IMR-90 (cell line): ENCODE data around the gene PPARGC1A. TPM values are rescaled to one million over a fixed set of nuclear protein-coding genes. Genes with fewer than 3 reads are reported as not detected.

ENCODE experiments used
- ATAC-seq: fragments of 200-7000 bp; cut with Tn5 transposase; 2 replicates; pipeline ENCODE4 v1.9.1; 2020; ENCODE audit warnings: low read depth, mild to moderate bottlenecking, moderate library complexity
- BruUV-seq: library from RNA; stranded (reverse); fragments of 400-500 nt; replicated peaks from 2 replicates; lab custom pipeline; 2021; lab: Mats Ljungman, UMichigan
- CTCF ChIA-PET: fragments of 300-600 bp; formaldehyde crosslinking; extraction: SDS; loops from one replicate; lab custom pipeline; 2021; ENCODE audit warnings: antibody characterized with exemption; lab: Yijun Ruan, JAX
- POLR2A ChIA-PET: fragments of 300-600 bp; sonication (Branson Sonifier 250); formaldehyde crosslinking; loops from one replicate; lab custom pipeline; 2022; ENCODE audit warnings: antibody characterized with exemption; ENCODE audit not compliant: unreplicated experiment; lab: Charles Lee
- DNase-seq: peaks from one replicate; pipeline ENCODE4 v3.0.0; 2013
- H2AFZ ChIP-seq: replicated peaks from 2 replicates; pipeline ENCODE3; 2013; ENCODE audit warnings: low read length, mild to moderate bottlenecking; ENCODE audit not compliant: poor library complexity
- H2AK5ac ChIP-seq: 2 replicates; pipeline ENCODE4 v1.6.1; 2013; ENCODE audit warnings: low read depth, low read length, inconsistent platforms
- H2AK9ac ChIP-seq: replicated peaks from 2 replicates; pipeline ENCODE3; 2013; ENCODE audit warnings: mild to moderate bottlenecking, low read depth, low read length, moderate library complexity; ENCODE audit not compliant: poor library complexity
- H2BK120ac ChIP-seq: 2 replicates; pipeline ENCODE4 v1.6.1; 2013; ENCODE audit warnings: low read depth, low read length, inconsistent platforms
- H2BK15ac ChIP-seq: 3 replicates; pipeline ENCODE4 v1.6.1; 2013; ENCODE audit warnings: low read depth, low read length, inconsistent platforms
- H2BK20ac ChIP-seq: 2 replicates; pipeline ENCODE4 v1.6.1; 2013; ENCODE audit warnings: low read depth, mild to moderate bottlenecking, inconsistent platforms, low read length, moderate library complexity
- H2BK5ac ChIP-seq: 2 replicates; pipeline ENCODE4 v1.6.1; 2013; ENCODE audit warnings: mild to moderate bottlenecking, low read depth, low read length, inconsistent platforms; ENCODE audit not compliant: poor library complexity, severe bottlenecking
- H3K14ac ChIP-seq: replicated peaks from 2 replicates; pipeline ENCODE4 v1.6.1; 2013; ENCODE audit warnings: low read depth, low read length, inconsistent platforms
- H3K18ac ChIP-seq: 2 replicates; pipeline ENCODE4 v1.6.1; 2013; ENCODE audit warnings: low read depth, low read length, control low read depth
- H3K23ac ChIP-seq: 2 replicates; pipeline ENCODE4 v1.6.1; 2013; ENCODE audit warnings: low read depth, low read length, inconsistent platforms
- H3K27ac ChIP-seq: 2 replicates; pipeline ENCODE4 v1.5.1; 2013; ENCODE audit warnings: mild to moderate bottlenecking, control low read depth, low read length; ENCODE audit not compliant: insufficient read depth
- H3K27me3 ChIP-seq: 2 replicates; pipeline ENCODE4 v1.6.1; 2013; ENCODE audit warnings: low read length; ENCODE audit not compliant: control insufficient read depth, insufficient read depth
- H3K36me3 ChIP-seq: 2 replicates; pipeline ENCODE4 v1.6.1; 2013; ENCODE audit warnings: low read length, mixed read lengths; ENCODE audit not compliant: control insufficient read depth, insufficient read depth
- H3K4ac ChIP-seq: 2 replicates; pipeline ENCODE4 v1.6.1; 2013; ENCODE audit warnings: low read depth, low read length, inconsistent platforms
- H3K4me1 ChIP-seq: 2 replicates; pipeline ENCODE4 v1.6.1; 2013; ENCODE audit warnings: low read length, mixed read lengths; ENCODE audit not compliant: control insufficient read depth, insufficient read depth
- H3K4me2 ChIP-seq: 2 replicates; pipeline ENCODE4 v1.6.1; 2013; ENCODE audit warnings: low read depth, mild to moderate bottlenecking, control low read depth, low read length, moderate library complexity
- H3K4me3 ChIP-seq: 2 replicates; pipeline ENCODE4 v1.5.1; 2013; ENCODE audit warnings: low read depth, mild to moderate bottlenecking, control low read depth, low read length, moderate library complexity; ENCODE audit not compliant: insufficient read depth
- H3K56ac ChIP-seq: 2 replicates; pipeline ENCODE4 v1.6.1; 2013; ENCODE audit warnings: low read length, inconsistent platforms; ENCODE audit not compliant: insufficient read depth; ENCODE audit errors: extremely low read depth
- H3K79me1 ChIP-seq, 2 experiments: 2 replicates each; pipeline ENCODE4 v1.6.1; 2013; ENCODE audit warnings: low read length in 2 of 2, inconsistent platforms in 1 of 2, low read depth in 1 of 2
- H3K9ac ChIP-seq: 2 replicates; pipeline ENCODE4 v1.6.1; 2013; ENCODE audit warnings: low read depth, low read length, control low read depth
- H3K9me1 ChIP-seq: 2 replicates; pipeline ENCODE4 v1.6.1; 2013; ENCODE audit warnings: low read length, inconsistent platforms; ENCODE audit not compliant: insufficient read depth
- H3K9me3 ChIP-seq: 2 replicates; pipeline ENCODE4 v1.6.1; 2013; ENCODE audit warnings: low read length; ENCODE audit not compliant: control insufficient read depth, insufficient read depth
- H4K20me1 ChIP-seq: 2 replicates; pipeline ENCODE4 v1.6.1; 2013; ENCODE audit warnings: low read length, inconsistent platforms; ENCODE audit not compliant: insufficient read depth
- H4K5ac ChIP-seq: 2 replicates; pipeline ENCODE4 v1.6.1; 2013; ENCODE audit warnings: mild to moderate bottlenecking, low read depth, low read length, control low read depth
- H4K8ac ChIP-seq, 2 experiments: 2 replicates each; pipeline ENCODE4 v1.6.1; 2013; ENCODE audit warnings: low read depth in 2 of 2, low read length in 2 of 2, control low read depth in 1 of 2, inconsistent platforms in 1 of 2
- H4K91ac ChIP-seq: 2 replicates; pipeline ENCODE4 v1.6.1; 2013; ENCODE audit warnings: low read depth, low read length, inconsistent platforms; ENCODE audit not compliant: insufficient read depth
- BHLHE40 ChIP-seq: fragments of 150-350 bp; IDR thresholded peaks from 2 replicates; pipeline ENCODE4 v1.6.1; 2016; ENCODE audit warnings: mild to moderate bottlenecking, low read depth, low read length
- CEBPB ChIP-seq: IDR thresholded peaks from 2 replicates; pipeline ENCODE4 v1.6.1; 2012; ENCODE audit warnings: low read depth, low read length, improper control_type of control experiment
- CHD1 ChIP-seq: IDR thresholded peaks from 2 replicates; pipeline ENCODE4 v1.6.1; 2012; ENCODE audit warnings: low read depth, low read length, improper control_type of control experiment
- CTCF ChIP-seq: conservative IDR thresholded peaks from 2 replicates; pipeline ENCODE4 v1.5.1; 2012; ENCODE audit warnings: mild to moderate bottlenecking, low read depth, low read length, improper control_type of control experiment
- ELK1 ChIP-seq: fragments of 150-350 bp; IDR thresholded peaks from 2 replicates; pipeline ENCODE4 v1.6.1; 2016; ENCODE audit warnings: low read depth, mild to moderate bottlenecking, low read length, moderate library complexity, borderline replicate concordance
- FOS ChIP-seq: fragments of 150-350 bp; IDR thresholded peaks from 2 replicates; pipeline ENCODE4 v1.6.1; 2016; ENCODE audit warnings: low read depth, low read length
- MAFK ChIP-seq: IDR thresholded peaks from 2 replicates; pipeline ENCODE4 v1.6.1; 2012; ENCODE audit warnings: low read depth, low read length, improper control_type of control experiment
- MAZ ChIP-seq: IDR thresholded peaks from 2 replicates; pipeline ENCODE4 v1.6.1; 2012; ENCODE audit warnings: low read depth, mild to moderate bottlenecking, low read length, improper control_type of control experiment, moderate library complexity, borderline replicate concordance
- MXI1 ChIP-seq: IDR thresholded peaks from 2 replicates; pipeline ENCODE4 v1.6.1; 2012; ENCODE audit warnings: low read depth, mild to moderate bottlenecking, low read length, moderate library complexity, borderline replicate concordance
- NFE2L2 ChIP-seq: fragments of 150-350 bp; IDR thresholded peaks from 2 replicates; pipeline ENCODE4 v1.6.1; 2016; ENCODE audit warnings: low read depth, mild to moderate bottlenecking, low read length
- POLR2A ChIP-seq: IDR thresholded peaks from 2 replicates; pipeline ENCODE4 v1.6.1; 2012; ENCODE audit warnings: mild to moderate bottlenecking, low read depth, low read length
- RAD21 ChIP-seq: IDR thresholded peaks from 2 replicates; pipeline ENCODE4 v1.6.1; 2012; ENCODE audit warnings: low read length, improper control_type of control experiment
- RCOR1 ChIP-seq: IDR thresholded peaks from 2 replicates; pipeline ENCODE4 v1.6.1; 2012; ENCODE audit warnings: mild to moderate bottlenecking, low read length, improper control_type of control experiment; ENCODE audit not compliant: insufficient replicate concordance
- RFX5 ChIP-seq: IDR thresholded peaks from 2 replicates; pipeline ENCODE4 v1.8.0; 2012; ENCODE audit warnings: low read depth, mild to moderate bottlenecking, low read length, moderate library complexity
- SMC3 ChIP-seq: fragments of 150-350 bp; IDR thresholded peaks from 2 replicates; pipeline ENCODE4 v1.6.1; 2016; ENCODE audit warnings: low read depth, mild to moderate bottlenecking, antibody characterized with exemption, low read length, moderate library complexity
- USF2 ChIP-seq: fragments of 150-350 bp; IDR thresholded peaks from 2 replicates; pipeline ENCODE4 v1.6.1; 2017; ENCODE audit warnings: mild to moderate bottlenecking, antibody characterized with exemption, low read length, low read depth
- WGBS, 2 experiments: methylation state at CpG; one replicate each; pipeline versions ENCODE4 v1.1.5 to v1.1.7; 2013; ENCODE audit warnings: missing lambda C conversion rate in 2 of 2; ENCODE audit not compliant: insufficient read length in 1 of 2; ENCODE audit errors: extremely low coverage in 2 of 2; 5-methylcytosine and 5-hydroxymethylcytosine counted together
- dilution Hi-C: fragments of 300-500 bp; cut with HindIII; formaldehyde crosslinking; loops from one replicate; pipeline ENCODE4 v1.14.3; 2018; ENCODE audit warnings: low sequenced_read_pairs; ENCODE audit not compliant: unreplicated experiment
- in situ Hi-C: fragments of 300-500 bp; cut with MboI; formaldehyde crosslinking; loops from 3 replicates; pipeline ENCODE4 v1.14.3; 2019; ENCODE audit warnings: low sequenced_read_pairs, inconsistent platforms, mixed read lengths
- intact Hi-C: fragments of 100-400 bp; cut with micrococcal nuclease; formaldehyde crosslinking; loops from 2 replicates; pipeline ENCODE4 v1.10.0; 2022
- polyA plus RNA-seq, 3 experiments: library from polyadenylated mRNA; depleted of rRNA; stranded (reverse); fragments of >200 nt; gene quantifications; 2 replicates each; pipeline ENCODE4 v1.2.3, GENCODE V29; 2012; ENCODE audit warnings: low replicate concordance in 1 of 3
- total RNA-seq: library from RNA; depleted of rRNA; stranded (reverse); fragments of >200 nt; gene quantifications from 2 replicates; pipeline ENCODE4 v1.2.3, GENCODE V29; 2012

PPARGC1A gene
- total and polyA plus RNA-seq, 2 of the 4 experiments (the other 2 are of a cell fraction), result under 0.01 to 0.03 TPM

- Histone ChIP-seq H3K9ac (no peak overlapping the region), H3K9me1 (peaks cover 3% of the 10 kb centered on the region; the same call in 1 of the 2 replicates), H3K23ac (no peak overlapping the region), H3K27ac (no peak overlapping the region), H3K79me1 (no peaks in the 10 kb centered on the region), H2AK9ac (no peak overlapping the region), H4K20me1 (no peaks in the 10 kb centered on the region), H3K14ac (no peak overlapping the region), H3K27me3 (peaks cover 6% of the 10 kb centered on the region; the same call in 1 of the 2 replicates), H2BK120ac (no peak overlapping the region), H2BK20ac (no peak overlapping the region), H3K4me2 (no peak overlapping the region), H2AK5ac (no peak overlapping the region), H2AFZ (no peak overlapping the region), H4K91ac (no peak overlapping the region), H4K8ac (no peak overlapping the region), H3K4me3 (no peak overlapping the region), H3K18ac (no peak overlapping the region), H2BK15ac (no peak overlapping the region), H3K36me3 (no peaks in the 10 kb centered on the region; the same call in 1 of the 2 replicates), H2BK5ac (no peak overlapping the region), H3K4ac (no peak overlapping the region), H4K5ac (no peak overlapping the region), H3K4me1 (no peaks in the 10 kb centered on the region; the same call in none of the 2 replicates), H3K56ac (no peak overlapping the region), H3K9me3 (no peaks in the 10 kb centered on the region)
- no TSS peak for BruUV-seq
- no peak for ATAC-seq
- intact Hi-C loops (no loop called here), in situ Hi-C loops (no loop called here), dilution Hi-C loops (no loop called here)
- ChIA-PET CTCF (no interaction called here), POLR2A (no interaction called here)
- TF ChIP-seq SMC3 (no peak), POLR2A (no peak), RAD21 (no peak), MXI1 (no peak), FOS (no peak), MAZ (no peak), CHD1 (no peak), ELK1 (no peak), CEBPB (no peak), RCOR1 (no peak), NFE2L2 (no peak), RFX5 (no peak), USF2 (no peak), BHLHE40 (no peak), MAFK (no peak), CTCF (no peak)
- WGBS, 2 experiments, result 90% methylated on average over 2 of the region's 8 CpGs; no CpG with 5 or more reads in 1 of the 2 experiments
- DNase-seq, result no peak
Measured at GRCh38 chr4:23881674-23882337, 8.0 kb downstream of the PPARGC1A start.
